IMR-90 (cell line): ENCODE data around the gene SELENOP.

ENCODE experiments used
- BHLHE40 ChIP-seq: fragments of 150-350 bp; IDR thresholded peaks from 2 replicates; pipeline ENCODE4 v1.6.1; 2016; ENCODE audit warnings: mild to moderate bottlenecking, low read depth, low read length
- CEBPB ChIP-seq: IDR thresholded peaks from 2 replicates; pipeline ENCODE4 v1.6.1; 2012; ENCODE audit warnings: low read depth, low read length, improper control_type of control experiment
- CTCF ChIP-seq: conservative IDR thresholded peaks from 2 replicates; pipeline ENCODE4 v1.5.1; 2012; ENCODE audit warnings: mild to moderate bottlenecking, low read depth, low read length, improper control_type of control experiment
- ELK1 ChIP-seq: fragments of 150-350 bp; IDR thresholded peaks from 2 replicates; pipeline ENCODE4 v1.6.1; 2016; ENCODE audit warnings: low read depth, mild to moderate bottlenecking, low read length, moderate library complexity, borderline replicate concordance
- FOS ChIP-seq: fragments of 150-350 bp; IDR thresholded peaks from 2 replicates; pipeline ENCODE4 v1.6.1; 2016; ENCODE audit warnings: low read depth, low read length
- MAFK ChIP-seq: IDR thresholded peaks from 2 replicates; pipeline ENCODE4 v1.6.1; 2012; ENCODE audit warnings: low read depth, low read length, improper control_type of control experiment
- MAZ ChIP-seq: IDR thresholded peaks from 2 replicates; pipeline ENCODE4 v1.6.1; 2012; ENCODE audit warnings: low read depth, mild to moderate bottlenecking, low read length, improper control_type of control experiment, moderate library complexity, borderline replicate concordance
- MXI1 ChIP-seq: IDR thresholded peaks from 2 replicates; pipeline ENCODE4 v1.6.1; 2012; ENCODE audit warnings: low read depth, mild to moderate bottlenecking, low read length, moderate library complexity, borderline replicate concordance
- NFE2L2 ChIP-seq: fragments of 150-350 bp; IDR thresholded peaks from 2 replicates; pipeline ENCODE4 v1.6.1; 2016; ENCODE audit warnings: low read depth, mild to moderate bottlenecking, low read length
- POLR2A ChIP-seq: IDR thresholded peaks from 2 replicates; pipeline ENCODE4 v1.6.1; 2012; ENCODE audit warnings: mild to moderate bottlenecking, low read depth, low read length
- RAD21 ChIP-seq: IDR thresholded peaks from 2 replicates; pipeline ENCODE4 v1.6.1; 2012; ENCODE audit warnings: low read length, improper control_type of control experiment
- RFX5 ChIP-seq: IDR thresholded peaks from 2 replicates; pipeline ENCODE4 v1.8.0; 2012; ENCODE audit warnings: low read depth, mild to moderate bottlenecking, low read length, moderate library complexity
- SMC3 ChIP-seq: fragments of 150-350 bp; IDR thresholded peaks from 2 replicates; pipeline ENCODE4 v1.6.1; 2016; ENCODE audit warnings: low read depth, mild to moderate bottlenecking, antibody characterized with exemption, low read length, moderate library complexity
- USF2 ChIP-seq: fragments of 150-350 bp; IDR thresholded peaks from 2 replicates; pipeline ENCODE4 v1.6.1; 2017; ENCODE audit warnings: mild to moderate bottlenecking, antibody characterized with exemption, low read length, low read depth

GRCh38 chr5:42785756-42786155 is 25.9 kb downstream of the SELENOP start:
- no peak for TF ChIP-seq MAZ
- no peak for TF ChIP-seq CTCF
- no peak for TF ChIP-seq RFX5
- no peak for TF ChIP-seq MAFK
- TF ChIP-seq MXI1 = no peak
- TF ChIP-seq POLR2A = no peak
- TF ChIP-seq CEBPB = no peak
- TF ChIP-seq FOS = no peak
- no peak for TF ChIP-seq RAD21
- TF ChIP-seq BHLHE40 = no peak
- no peak for TF ChIP-seq SMC3
- TF ChIP-seq USF2 = no peak
- no peak for TF ChIP-seq ELK1
- TF ChIP-seq NFE2L2 = no peak
